Measurements from ENCODE around the gene TMBIM1.

The TMBIM1 gene

DNA sequence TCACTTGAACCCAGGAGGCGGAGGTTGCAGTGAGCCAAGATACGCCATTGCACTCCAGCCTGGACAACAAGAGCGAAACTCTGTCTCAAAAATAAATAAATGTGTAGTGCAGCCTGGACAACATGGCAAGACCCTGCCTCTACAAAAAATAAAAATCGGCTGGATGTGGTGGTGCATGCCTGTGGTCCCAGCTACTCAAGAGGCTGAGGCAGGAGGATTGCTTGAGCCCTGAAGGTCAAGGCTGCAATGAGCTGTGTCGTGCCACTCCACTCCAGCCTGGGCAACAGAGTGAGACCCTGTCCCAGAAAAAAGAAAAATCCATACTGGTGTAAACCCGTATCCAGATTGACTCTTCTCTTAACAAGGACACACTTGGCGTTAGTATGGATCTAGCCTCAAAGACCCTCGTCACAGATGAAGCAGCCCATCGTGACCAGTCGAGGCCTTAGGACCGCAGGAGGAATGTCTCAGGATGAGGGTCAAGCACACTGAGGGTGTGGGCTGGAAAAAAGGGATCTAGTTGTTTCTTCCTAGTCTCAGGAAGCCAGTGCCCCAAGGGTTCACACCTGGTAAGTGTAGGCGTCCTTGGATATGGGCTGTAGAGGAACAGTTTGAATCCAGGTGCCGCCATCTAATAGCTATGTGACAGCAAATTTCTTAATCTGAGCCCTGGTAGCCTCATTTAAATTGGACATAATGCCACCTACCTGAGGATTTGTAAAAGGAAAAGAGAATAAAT lies 35.5 kb downstream of the TMBIM1 start:
- no peak for TF ChIP-seq POLR2A (IDR thresholded peaks at IDR 0.05; ENCODE audit: low read depth, low read length)
- DNase-seq (ENCODE audit: insufficient read length, low spot score) (no peak), FAIRE-seq (no peak)

DNA sequence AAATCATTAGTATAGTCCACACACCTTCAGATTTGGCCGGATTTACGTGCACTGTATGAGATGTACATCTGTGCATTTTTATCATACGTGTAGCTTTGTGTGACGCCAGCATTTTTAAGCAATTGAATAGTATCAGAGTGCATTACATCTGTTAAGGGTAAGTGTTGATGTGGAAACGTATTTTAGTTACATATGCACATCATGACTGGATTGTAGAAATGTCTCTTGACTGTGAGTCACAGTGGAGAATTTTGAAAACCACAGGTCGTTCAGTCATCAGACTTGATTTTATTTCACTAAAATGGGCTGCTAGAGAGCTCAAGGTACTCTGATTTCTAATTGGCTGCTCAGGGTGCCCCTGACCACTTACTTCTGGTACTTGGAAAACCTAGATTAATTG lies 36.9 kb downstream of the TMBIM1 start:
- DNase-seq (ENCODE audit: insufficient read length, low spot score) (no peak), FAIRE-seq (no peak)
- TF ChIP-seq POLR2A (IDR thresholded peaks at IDR 0.05; ENCODE audit: low read depth, low read length), result no peak

DNA sequence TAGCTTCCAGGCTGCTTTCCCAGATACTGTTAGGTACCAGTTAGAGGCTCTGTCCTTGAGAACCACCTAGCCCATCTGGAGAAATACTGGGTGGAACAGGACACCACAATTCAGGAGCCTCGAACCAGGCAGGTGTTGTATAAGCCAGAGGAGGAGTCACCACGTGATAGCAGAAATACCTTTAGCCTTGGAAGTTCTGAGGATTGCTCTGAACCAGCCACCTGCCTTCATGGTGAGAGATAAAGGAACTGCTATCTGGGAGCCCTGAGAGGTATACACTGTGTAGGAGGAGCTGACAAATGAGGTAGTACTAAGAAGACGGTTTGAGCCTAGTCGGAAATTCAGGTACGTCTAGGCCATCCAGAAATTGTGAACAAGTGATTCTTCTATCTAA lies 39.1 kb downstream of the TMBIM1 start:
- no peak for TF ChIP-seq POLR2A (IDR thresholded peaks at IDR 0.05; ENCODE audit: low read depth, low read length)
- FAIRE-seq (no peak), DNase-seq (ENCODE audit: insufficient read length, low spot score) (no peak)

DNA sequence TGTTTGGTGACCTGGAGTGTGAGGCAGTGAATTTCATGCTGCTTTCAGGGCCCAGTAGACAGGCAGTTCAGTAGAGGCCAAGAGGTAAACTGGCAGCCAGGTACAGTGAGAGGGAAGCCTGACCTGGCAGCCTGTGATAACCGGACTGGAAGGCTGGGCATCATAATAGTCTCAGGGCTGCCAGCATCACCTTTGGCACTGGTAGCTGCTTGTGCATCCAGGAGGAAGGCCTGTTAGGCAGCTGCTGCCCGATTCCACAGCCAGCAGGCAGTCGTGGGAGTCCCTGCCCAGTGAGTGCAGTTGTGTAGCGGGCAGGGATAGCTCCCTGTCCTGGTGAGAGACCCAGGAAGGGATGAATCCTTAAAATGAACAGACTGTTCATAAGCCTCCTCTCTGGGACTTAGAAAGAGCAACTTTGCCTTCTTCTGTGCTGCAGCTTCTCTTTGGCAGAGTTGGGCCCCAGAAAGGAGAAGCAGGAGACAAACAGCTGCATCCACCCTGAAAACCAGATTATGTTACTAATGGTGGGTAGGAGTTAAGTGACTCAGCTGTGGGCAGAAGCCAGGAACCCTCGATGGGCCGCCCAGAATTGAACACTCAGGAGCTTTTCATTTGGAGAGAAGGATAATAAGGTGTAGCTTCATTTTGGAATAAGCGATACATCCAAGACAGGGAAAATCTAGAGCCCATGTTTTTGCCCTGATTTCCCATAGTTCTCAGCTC lies 39.6 kb downstream of the TMBIM1 start:
- no peak for FAIRE-seq
- TF ChIP-seq POLR2A (IDR thresholded peaks at IDR 0.05; ENCODE audit: low read depth, low read length), result no peak
- DNase-seq (ENCODE audit: insufficient read length, low spot score), result no peak

DNA sequence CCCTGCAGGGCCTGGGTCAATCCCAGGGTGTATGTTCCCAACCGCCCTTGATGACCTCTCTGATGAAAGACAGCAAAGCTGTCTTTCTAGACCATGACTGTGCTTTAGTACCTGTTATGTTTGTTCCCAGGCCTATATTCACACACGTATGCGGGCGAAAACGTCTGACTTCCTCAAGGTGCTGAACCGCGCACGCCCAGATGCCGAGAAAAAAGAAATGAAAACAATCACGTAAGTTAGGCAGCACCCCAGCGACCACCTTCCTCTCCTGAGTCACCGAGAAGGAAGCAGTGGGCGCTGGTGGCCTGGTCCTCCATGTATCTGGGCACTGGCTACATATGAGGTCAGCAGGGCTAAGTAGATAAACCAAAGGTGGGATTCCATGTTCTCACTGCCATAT lies 42.6 kb downstream of the TMBIM1 start:
- TF ChIP-seq POLR2A (IDR thresholded peaks at IDR 0.05; ENCODE audit: low read depth, low read length), result no peak
- no peak for FAIRE-seq
- DNase-seq (ENCODE audit: insufficient read length, low spot score), result no peak

DNA sequence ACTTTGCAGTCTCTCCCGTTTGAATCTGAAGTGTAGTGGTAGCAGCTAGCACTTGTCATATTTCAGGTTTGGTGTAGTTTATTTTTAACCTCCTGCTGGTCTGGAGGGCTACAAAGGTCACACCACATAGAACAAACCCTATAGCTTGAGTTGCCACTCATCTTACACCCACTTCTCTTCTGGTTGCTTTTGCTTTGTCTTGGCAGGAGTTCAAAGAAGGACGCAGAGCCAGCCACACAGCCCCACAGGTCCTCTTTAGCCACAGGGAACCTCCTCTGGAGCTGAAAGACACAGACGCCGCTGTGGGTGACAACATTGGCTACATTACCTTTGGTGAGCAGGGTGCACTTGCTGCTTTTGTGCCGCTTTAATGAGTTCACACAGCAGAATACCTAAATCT lies 47.1 kb downstream of the TMBIM1 start:
- DNase-seq (ENCODE audit: insufficient read length, low spot score), result no peak
- no peak for FAIRE-seq

DNA sequence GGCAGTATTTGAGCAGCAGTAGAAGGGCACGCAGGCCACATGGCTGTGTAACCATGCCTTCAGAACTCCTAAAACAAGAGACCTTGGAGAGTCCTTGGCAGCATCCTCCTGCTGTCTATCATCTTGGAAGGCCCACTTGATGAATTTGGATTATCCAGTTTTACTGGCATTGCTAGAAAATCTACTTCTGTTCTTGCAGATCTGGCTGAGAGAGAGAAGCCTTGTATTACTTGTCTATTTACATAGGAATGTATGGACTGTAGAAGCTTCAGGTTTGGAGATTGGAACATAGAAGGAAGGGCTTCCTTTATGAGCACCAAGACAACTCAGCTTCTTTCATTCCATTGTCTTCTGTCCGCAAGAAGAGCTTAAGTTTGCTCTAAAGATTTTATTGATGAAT lies 47.6 kb downstream of the TMBIM1 start:
- TF ChIP-seq POLR2A (IDR thresholded peaks at IDR 0.05; ENCODE audit: low read depth, low read length), result no peak
- FAIRE-seq (no peak), DNase-seq (ENCODE audit: insufficient read length, low spot score) (no peak)

More for the DNA sequence above, 47.1 kb downstream of the TMBIM1 start:
- no peak for TF ChIP-seq POLR2A (IDR thresholded peaks at IDR 0.05; ENCODE audit: low read depth, low read length)

DNA sequence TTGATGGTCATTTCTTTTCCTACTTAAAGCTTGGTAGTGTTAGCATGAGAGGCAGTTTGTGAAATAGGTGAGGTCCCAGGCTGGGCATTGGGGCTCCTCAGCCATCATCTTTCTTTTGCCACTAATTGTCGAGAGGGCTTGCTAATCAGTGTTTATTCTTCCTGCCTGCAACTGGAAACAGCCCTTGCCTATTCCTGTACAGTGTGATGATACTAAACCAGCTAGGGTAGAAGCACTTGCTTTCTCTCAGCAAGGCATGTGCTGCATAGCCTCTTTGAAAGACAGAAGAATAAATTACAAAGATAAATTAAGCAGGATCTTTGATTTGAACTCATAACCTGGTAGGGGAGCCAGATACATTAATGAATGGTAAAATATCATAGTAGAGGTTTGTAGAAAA lies 48.1 kb downstream of the TMBIM1 start:
- DNase-seq (ENCODE audit: insufficient read length, low spot score), result no peak
- no peak for TF ChIP-seq POLR2A (IDR thresholded peaks at IDR 0.05; ENCODE audit: low read depth, low read length)
- no peak for FAIRE-seq

DNA sequence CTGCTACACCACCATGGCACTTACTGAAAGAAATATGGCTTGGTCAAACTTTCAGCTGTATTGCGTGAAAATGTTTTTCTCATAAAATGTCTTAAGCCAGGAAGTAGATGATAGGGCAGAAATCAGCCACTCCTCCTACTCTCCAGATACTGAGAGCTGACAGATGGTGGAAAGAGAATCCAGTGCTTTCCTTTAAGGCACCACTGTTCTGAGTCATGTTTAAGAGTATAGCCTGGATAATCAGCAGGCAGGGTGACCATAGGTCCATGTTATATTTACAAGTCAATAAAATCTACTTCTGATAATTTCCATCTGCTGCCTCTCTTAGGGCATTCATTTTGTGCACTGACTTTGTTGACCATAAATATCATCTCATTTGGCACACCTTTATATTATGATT lies 53.4 kb downstream of the TMBIM1 start:
- no peak for TF ChIP-seq POLR2A (IDR thresholded peaks at IDR 0.05; ENCODE audit: low read depth, low read length)
- no peak for FAIRE-seq
- DNase-seq (ENCODE audit: insufficient read length, low spot score), result no peak

DNA sequence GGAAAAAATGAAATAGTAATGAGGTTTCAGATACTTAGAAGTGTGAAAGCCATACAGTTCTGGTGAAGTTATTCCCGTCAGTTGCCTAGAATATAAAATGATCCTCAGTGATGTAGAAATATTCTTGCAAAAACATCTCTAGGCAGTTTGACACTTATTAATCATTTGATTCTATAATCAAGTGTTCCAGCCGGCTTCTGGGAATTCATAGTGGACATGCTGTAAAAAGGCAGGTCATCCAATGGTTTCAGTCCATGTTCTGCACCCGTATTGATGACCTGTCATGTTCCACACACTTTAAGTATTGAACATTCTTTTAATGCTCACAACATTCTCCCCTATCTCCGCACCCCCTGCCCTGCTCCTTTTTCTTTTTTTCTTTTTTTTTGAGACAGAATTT lies 55.5 kb downstream of the TMBIM1 start:
- FAIRE-seq (no peak), DNase-seq (ENCODE audit: insufficient read length, low spot score) (no peak)
- no peak for TF ChIP-seq POLR2A (IDR thresholded peaks at IDR 0.05; ENCODE audit: low read depth, low read length)

DNA sequence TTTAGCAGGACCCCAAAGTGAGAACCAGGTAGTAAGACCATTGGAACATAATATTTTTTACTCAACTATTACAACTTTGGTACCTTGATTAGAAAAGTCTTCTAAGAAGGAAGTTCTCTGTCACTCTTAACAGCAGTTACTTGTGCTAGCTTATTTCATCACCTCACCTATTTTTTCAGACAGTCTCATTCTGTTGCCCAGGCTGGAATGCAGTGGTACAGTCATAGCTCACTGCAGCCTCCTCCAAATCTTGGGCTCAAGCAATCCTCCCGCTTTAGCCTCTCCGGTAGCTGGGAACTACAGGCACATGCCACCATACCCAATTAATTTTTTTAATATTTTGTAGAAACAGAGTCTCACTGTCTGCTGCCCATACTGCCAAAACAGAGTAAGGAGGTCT lies 57.3 kb downstream of the TMBIM1 start:
- FAIRE-seq (no peak), DNase-seq (ENCODE audit: insufficient read length, low spot score) (no peak)
- no peak for TF ChIP-seq POLR2A (IDR thresholded peaks at IDR 0.05; ENCODE audit: low read depth, low read length)

DNA sequence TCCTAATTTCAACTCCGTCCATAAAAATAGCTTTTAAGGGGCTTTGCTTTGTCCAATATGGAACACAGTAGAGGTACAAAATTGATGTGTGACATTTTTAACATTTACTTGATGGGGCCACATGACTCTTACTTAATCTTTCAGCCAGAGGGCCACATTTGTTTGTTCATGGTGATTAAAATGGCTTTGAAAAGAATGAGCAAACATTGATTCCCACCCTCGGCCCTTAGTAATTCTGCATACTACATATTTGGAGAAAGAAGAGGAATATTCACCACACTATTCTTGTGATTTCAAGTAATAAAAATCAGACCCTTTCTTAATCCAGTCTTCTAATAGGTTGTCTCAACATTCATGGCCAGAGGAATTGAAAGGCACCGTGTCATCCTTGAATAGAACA lies 57.8 kb downstream of the TMBIM1 start:
- TF ChIP-seq POLR2A (IDR thresholded peaks at IDR 0.05; ENCODE audit: low read depth, low read length), result no peak
- FAIRE-seq, result no peak
- no peak for DNase-seq (ENCODE audit: insufficient read length, low spot score)

DNA sequence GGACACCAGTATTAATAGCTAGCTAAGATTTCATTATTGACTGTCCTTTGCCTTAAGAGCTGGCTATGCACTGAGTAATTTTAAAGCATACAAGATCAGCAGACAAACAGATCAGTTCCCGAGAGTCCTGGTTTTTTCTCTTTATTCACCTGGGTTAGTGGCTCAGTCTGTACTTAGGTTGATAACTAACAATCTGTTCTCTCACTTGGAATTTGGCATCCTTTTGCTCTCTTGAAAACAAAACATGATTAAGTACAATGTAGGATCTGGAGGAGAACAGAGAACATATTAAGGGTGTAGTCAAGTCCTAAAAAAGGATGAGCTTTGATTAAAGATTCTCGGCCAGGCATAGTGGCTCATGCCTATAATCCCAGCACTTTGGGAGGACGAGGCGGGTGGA lies 58.8 kb downstream of the TMBIM1 start:
- no peak for FAIRE-seq
- DNase-seq (ENCODE audit: insufficient read length, low spot score), result no peak

DNA sequence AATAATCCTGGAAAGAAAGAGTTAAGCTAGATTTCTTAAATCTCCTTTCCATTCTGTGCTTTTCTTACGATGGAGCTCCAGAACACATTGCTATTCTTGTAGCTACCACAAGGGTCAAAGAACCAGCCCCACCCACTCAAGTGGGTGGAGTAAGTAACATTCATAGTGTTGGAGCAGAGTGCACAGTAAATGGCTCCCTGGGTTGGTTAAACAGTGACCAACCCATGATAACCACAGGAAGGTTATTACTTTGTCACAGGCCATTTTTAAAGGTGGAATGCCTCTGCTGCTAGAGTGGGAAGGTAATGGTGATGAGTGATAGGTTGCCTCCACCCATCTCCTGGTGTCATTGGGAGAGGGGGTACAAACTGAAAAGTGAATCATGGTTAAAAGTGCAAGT lies 61.4 kb downstream of the TMBIM1 start:
- FAIRE-seq, result no peak
- no peak for TF ChIP-seq POLR2A (IDR thresholded peaks at IDR 0.05; ENCODE audit: low read depth, low read length)
- no peak for DNase-seq (ENCODE audit: insufficient read length, low spot score)

More for the DNA sequence above, 58.8 kb downstream of the TMBIM1 start:
- no peak for TF ChIP-seq POLR2A (IDR thresholded peaks at IDR 0.05; ENCODE audit: low read depth, low read length)

DNA sequence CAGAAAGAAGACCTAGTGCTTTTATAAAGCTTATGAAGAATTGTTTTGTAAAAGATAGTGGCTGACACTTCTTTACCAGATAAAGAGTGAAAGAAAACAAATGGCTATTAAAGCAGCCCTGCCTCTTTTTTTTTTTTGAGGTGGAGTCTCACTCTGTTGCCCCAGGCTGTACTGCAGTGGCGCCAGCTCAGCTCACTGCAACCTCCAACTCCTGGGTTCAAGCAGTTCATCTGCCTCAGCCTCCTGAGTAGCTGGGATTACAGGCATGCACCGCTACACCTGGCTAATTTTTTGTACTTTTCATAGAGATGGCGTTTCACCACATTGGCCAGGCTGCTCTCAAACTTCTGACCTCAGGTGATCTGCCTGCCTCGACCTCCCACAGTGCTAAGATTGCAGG lies 62.5 kb downstream of the TMBIM1 start:
- no peak for TF ChIP-seq POLR2A (IDR thresholded peaks at IDR 0.05; ENCODE audit: low read depth, low read length)
- no peak for DNase-seq (ENCODE audit: insufficient read length, low spot score)
- no peak for FAIRE-seq
